ENCODE results near the gene RBM15B.

- TF ChIP-seq, protein P1, sequence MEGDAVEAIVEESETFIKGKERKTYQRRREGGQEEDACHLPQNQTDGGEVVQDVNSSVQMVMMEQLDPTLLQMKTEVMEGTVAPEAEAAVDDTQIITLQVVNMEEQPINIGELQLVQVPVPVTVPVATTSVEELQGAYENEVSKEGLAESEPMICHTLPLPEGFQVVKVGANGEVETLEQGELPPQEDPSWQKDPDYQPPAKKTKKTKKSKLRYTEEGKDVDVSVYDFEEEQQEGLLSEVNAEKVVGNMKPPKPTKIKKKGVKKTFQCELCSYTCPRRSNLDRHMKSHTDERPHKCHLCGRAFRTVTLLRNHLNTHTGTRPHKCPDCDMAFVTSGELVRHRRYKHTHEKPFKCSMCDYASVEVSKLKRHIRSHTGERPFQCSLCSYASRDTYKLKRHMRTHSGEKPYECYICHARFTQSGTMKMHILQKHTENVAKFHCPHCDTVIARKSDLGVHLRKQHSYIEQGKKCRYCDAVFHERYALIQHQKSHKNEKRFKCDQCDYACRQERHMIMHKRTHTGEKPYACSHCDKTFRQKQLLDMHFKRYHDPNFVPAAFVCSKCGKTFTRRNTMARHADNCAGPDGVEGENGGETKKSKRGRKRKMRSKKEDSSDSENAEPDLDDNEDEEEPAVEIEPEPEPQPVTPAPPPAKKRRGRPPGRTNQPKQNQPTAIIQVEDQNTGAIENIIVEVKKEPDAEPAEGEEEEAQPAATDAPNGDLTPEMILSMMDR (IDR thresholded peaks at IDR 0.05; ENCODE audit: borderline replicate concordance, extremely low read depth, low read length, poor library complexity, severe bottlenecking): no peak
- TF ChIP-seq EZH2 (IDR thresholded peaks at IDR 0.05; ENCODE audit: borderline replicate concordance, low read depth, low read length, severe bottlenecking): no peak
Observed at GRCh38 chr3:51354731-51355615, 36.1 kb upstream of the RBM15B start.
